H9 (cell line): ENCODE results near the gene GSTM3. TPM values are rescaled to one million over a fixed set of nuclear protein-coding genes. Genes with fewer than 3 reads are reported as not detected.

Source experiments
- DNase-seq: peaks from one replicate; pipeline ENCODE4 v3.0.0-alpha.2; 2017
- H2AFZ ChIP-seq: one replicate; pipeline ENCODE4 v1.6.1; 2013; ENCODE audit warnings: mild to moderate bottlenecking, low read length, control low read depth, moderate library complexity
- H2AK5ac ChIP-seq: 2 replicates; pipeline ENCODE4 v1.6.1; 2013; ENCODE audit warnings: low read length, control low read depth, mixed read lengths; ENCODE audit not compliant: insufficient read length
- H2BK120ac ChIP-seq: one replicate; pipeline ENCODE4 v1.6.1; 2013; ENCODE audit warnings: low read depth, mild to moderate bottlenecking, low read length, control low read depth, inconsistent platforms; ENCODE audit not compliant: poor library complexity, severe bottlenecking
- H2BK12ac ChIP-seq: 2 replicates; pipeline ENCODE4 v1.6.1; 2013; ENCODE audit warnings: low read length, control low read depth, mixed read lengths, low read depth; ENCODE audit not compliant: insufficient read length
- H2BK15ac ChIP-seq: 2 replicates; pipeline ENCODE4 v1.6.1; 2013; ENCODE audit warnings: low read depth, low read length, control low read depth
- H2BK20ac ChIP-seq: one replicate; pipeline ENCODE4 v1.6.1; 2013; ENCODE audit warnings: low read depth, mild to moderate bottlenecking, low read length, control low read depth, inconsistent platforms; ENCODE audit not compliant: poor library complexity, severe bottlenecking
- H2BK5ac ChIP-seq: 2 replicates; pipeline ENCODE4 v1.6.1; 2013; ENCODE audit warnings: low read length, control low read depth, mixed read lengths; ENCODE audit not compliant: insufficient read length
- H3K14ac ChIP-seq: 2 replicates; pipeline ENCODE4 v1.6.1; 2013; ENCODE audit warnings: low read length, control low read depth; ENCODE audit not compliant: insufficient read depth
- H3K18ac ChIP-seq: 2 replicates; pipeline ENCODE4 v1.6.1; 2013; ENCODE audit warnings: low read depth, mild to moderate bottlenecking, mixed read lengths, low read length, control low read depth; ENCODE audit not compliant: insufficient read length
- H3K23ac ChIP-seq: 2 replicates; pipeline ENCODE4 v1.6.1; 2013; ENCODE audit warnings: low read length, control low read depth, mixed read lengths, low read depth; ENCODE audit not compliant: insufficient read length
- H3K23me2 ChIP-seq: 2 replicates; pipeline ENCODE4 v1.6.1; 2013; ENCODE audit warnings: low read depth, mild to moderate bottlenecking, mixed read lengths, low read length, control low read depth; ENCODE audit not compliant: insufficient read length, poor library complexity, severe bottlenecking
- H3K27ac ChIP-seq: 2 replicates; pipeline ENCODE4 v1.5.1; 2013; ENCODE audit warnings: low read length, control low read depth, mixed read lengths, low read depth; ENCODE audit not compliant: insufficient read length
- H3K27me3 ChIP-seq: 2 replicates; pipeline ENCODE4 v1.6.1; 2013; ENCODE audit warnings: low read length, control low read depth, inconsistent platforms; ENCODE audit not compliant: insufficient read depth
- H3K4ac ChIP-seq: 2 replicates; pipeline ENCODE4 v1.6.1; 2013; ENCODE audit warnings: low read depth, mild to moderate bottlenecking, control low read depth, inconsistent platforms, low read length, moderate library complexity
- H3K4me1 ChIP-seq: 2 replicates; pipeline ENCODE4 v1.6.1; 2013; ENCODE audit warnings: low read length, control low read depth, inconsistent platforms; ENCODE audit not compliant: insufficient read depth
- H3K4me2 ChIP-seq: 2 replicates; pipeline ENCODE4 v1.6.1; 2013; ENCODE audit warnings: low read length, control low read depth, mixed read lengths; ENCODE audit not compliant: insufficient read length, insufficient read depth
- H3K56ac ChIP-seq: 2 replicates; pipeline ENCODE4 v1.6.1; 2013; ENCODE audit warnings: low read depth, mild to moderate bottlenecking, mixed read lengths, low read length, control low read depth; ENCODE audit not compliant: insufficient read length
- H3K79me1 ChIP-seq: 2 replicates; pipeline ENCODE4 v1.6.1; 2013; ENCODE audit warnings: low read depth, mild to moderate bottlenecking, moderate library complexity, low read length, control low read depth, inconsistent platforms; ENCODE audit not compliant: insufficient read depth, poor library complexity, severe bottlenecking
- H3K79me2 ChIP-seq: 2 replicates; pipeline ENCODE4 v1.6.1; 2013; ENCODE audit warnings: low read length, control low read depth, inconsistent platforms; ENCODE audit not compliant: insufficient read depth
- H3K9ac ChIP-seq: 2 replicates; pipeline ENCODE4 v1.6.1; 2013; ENCODE audit warnings: low read length, control low read depth, mixed read lengths; ENCODE audit not compliant: insufficient read length; ENCODE audit errors: extremely low read depth
- H3K9me3 ChIP-seq: one replicate; pipeline ENCODE4 v1.6.1; 2013; ENCODE audit warnings: low read depth, low read length, inconsistent platforms; ENCODE audit not compliant: control insufficient read depth
- H3T11ph ChIP-seq: one replicate; pipeline ENCODE4 v1.6.1; 2013; ENCODE audit warnings: mild to moderate bottlenecking, low read length, control low read depth, inconsistent platforms
- H4K20me1 ChIP-seq: one replicate; pipeline ENCODE4 v1.6.1; 2013; ENCODE audit not compliant: control insufficient read depth, insufficient read length, insufficient read depth
- H4K5ac ChIP-seq: 2 replicates; pipeline ENCODE4 v1.6.1; 2013; ENCODE audit warnings: low read depth, mild to moderate bottlenecking, mixed read lengths, low read length, control low read depth; ENCODE audit not compliant: insufficient read length
- H4K8ac ChIP-seq: replicated peaks from 2 replicates; pipeline ENCODE4 v1.6.1; 2013; ENCODE audit warnings: low read length, control low read depth, mixed read lengths, low read depth; ENCODE audit not compliant: insufficient read length
- H4K91ac ChIP-seq: 2 replicates; pipeline ENCODE4 v1.6.1; 2013; ENCODE audit warnings: low read depth, mild to moderate bottlenecking, moderate library complexity, mixed read lengths, low read length, control low read depth; ENCODE audit not compliant: insufficient read length
- H3K27ac Mint-ChIP-seq, 3 experiments: 2 replicates in 2 of 3; 3 replicates in 1 of 3; pipeline ENCODE4 v1.8.0; 2020 to 2021; ENCODE audit warnings: mixed read lengths in 3 of 3, mild to moderate bottlenecking in 1 of 3, moderate library complexity in 1 of 3
- H3K27me3 Mint-ChIP-seq: 2 replicates; pipeline ENCODE4 v1.8.0; 2021; ENCODE audit warnings: low read depth, mild to moderate bottlenecking, moderate library complexity, mixed read lengths
- H3K36me3 Mint-ChIP-seq, 3 experiments: 2 replicates in 2 of 3; 3 replicates in 1 of 3; pipeline ENCODE4 v1.8.0; 2020 to 2021; ENCODE audit warnings: low read depth in 3 of 3, mixed read lengths in 3 of 3; ENCODE audit not compliant: insufficient read depth in 1 of 3
- H3K4me1 Mint-ChIP-seq, 2 experiments: 2 replicates each; pipeline ENCODE4 v1.8.0; 2020; ENCODE audit warnings: mixed read lengths in 2 of 2
- H3K4me3 Mint-ChIP-seq, 2 experiments: 2 replicates in 1 of 2; 3 replicates in 1 of 2; pipeline ENCODE4 v1.8.0; 2020 to 2021; ENCODE audit warnings: mild to moderate bottlenecking in 2 of 2, mixed read lengths in 2 of 2, moderate library complexity in 1 of 2
- H3K9me3 Mint-ChIP-seq, 2 experiments: 2 replicates in 1 of 2; 3 replicates in 1 of 2; pipeline ENCODE4 v1.8.0; 2020; ENCODE audit warnings: mild to moderate bottlenecking in 2 of 2, mixed read lengths in 2 of 2, moderate library complexity in 1 of 2
- WGBS: extraction: QIAGEN DNeasy Blood & Tissue Kit; methylation state at CpG from one replicate; pipeline ENCODE4 v1.1.7; 2013; ENCODE audit warnings: missing lambda C conversion rate, low lambda C conversion rate, mixed read lengths; ENCODE audit not compliant: insufficient read length; ENCODE audit errors: extremely low coverage; 5-methylcytosine and 5-hydroxymethylcytosine counted together
- total RNA-seq: library from RNA; stranded (reverse); gene quantifications from 2 replicates; pipeline ENCODE4 v1.2.1, GENCODE V29; 2021
- TF ChIP-seq, protein P1 (sequence below): fragments of 200-600 bp; sonication (generic); conservative IDR thresholded peaks from 3 replicates; pipeline ENCODE4 v1.8.0; 2021; ENCODE audit warnings: antibody characterized with exemption, mild to moderate bottlenecking

Gene GSTM3
- total RNA-seq, 1 experiment from 2014 or later = 3.5 TPM

DNA sequence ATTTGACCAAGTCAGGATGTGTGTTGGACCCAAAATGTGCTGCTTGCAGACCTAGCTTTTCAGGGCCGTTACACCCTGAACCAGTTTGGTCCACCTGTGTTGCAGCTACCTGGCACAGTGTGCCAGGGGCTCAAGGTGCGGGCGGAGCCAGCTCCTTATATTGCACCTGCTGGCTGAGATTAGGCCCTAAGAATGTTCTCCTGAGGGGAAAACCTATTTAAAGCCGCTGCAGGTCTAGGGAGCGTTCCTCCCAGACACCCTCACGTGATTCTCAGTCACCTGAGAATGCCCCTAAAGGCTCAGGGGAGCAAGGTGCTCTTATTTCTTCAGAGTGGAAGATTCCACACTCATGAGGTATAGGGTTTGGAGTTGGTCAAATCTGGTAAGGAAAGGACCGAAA is 12.0 kb downstream of the GSTM3 start:
- no peak overlapping the region for H4K8ac ChIP-seq
- Mint-ChIP-seq H3K4me1 (peaks cover 9 to 22% of the 10 kb centered on the region in 2 experiments; a peak in 3 of 4 replicates), H3K27me3 (peaks cover 26% of the 10 kb centered on the region), H3K4me3 (no peak overlapping the region), H3K9me3 (peaks cover 13 to 17% of the 10 kb centered on the region in 2 experiments), H3K27ac (no peak overlapping the region), H3K36me3 (peaks cover 0 to 5% (median 4%) of the 10 kb centered on the region in 3 experiments; a peak in 4 of 7 replicates)
- no peaks in the 10 kb centered on the region for H3K79me1 ChIP-seq
- no peaks in the 10 kb centered on the region for H4K20me1 ChIP-seq
- H4K91ac ChIP-seq = no peak overlapping the region
- H3K9me3 ChIP-seq = peaks cover 11% of the 10 kb centered on the region
- TF ChIP-seq, protein P1, sequence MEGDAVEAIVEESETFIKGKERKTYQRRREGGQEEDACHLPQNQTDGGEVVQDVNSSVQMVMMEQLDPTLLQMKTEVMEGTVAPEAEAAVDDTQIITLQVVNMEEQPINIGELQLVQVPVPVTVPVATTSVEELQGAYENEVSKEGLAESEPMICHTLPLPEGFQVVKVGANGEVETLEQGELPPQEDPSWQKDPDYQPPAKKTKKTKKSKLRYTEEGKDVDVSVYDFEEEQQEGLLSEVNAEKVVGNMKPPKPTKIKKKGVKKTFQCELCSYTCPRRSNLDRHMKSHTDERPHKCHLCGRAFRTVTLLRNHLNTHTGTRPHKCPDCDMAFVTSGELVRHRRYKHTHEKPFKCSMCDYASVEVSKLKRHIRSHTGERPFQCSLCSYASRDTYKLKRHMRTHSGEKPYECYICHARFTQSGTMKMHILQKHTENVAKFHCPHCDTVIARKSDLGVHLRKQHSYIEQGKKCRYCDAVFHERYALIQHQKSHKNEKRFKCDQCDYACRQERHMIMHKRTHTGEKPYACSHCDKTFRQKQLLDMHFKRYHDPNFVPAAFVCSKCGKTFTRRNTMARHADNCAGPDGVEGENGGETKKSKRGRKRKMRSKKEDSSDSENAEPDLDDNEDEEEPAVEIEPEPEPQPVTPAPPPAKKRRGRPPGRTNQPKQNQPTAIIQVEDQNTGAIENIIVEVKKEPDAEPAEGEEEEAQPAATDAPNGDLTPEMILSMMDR = no peak
- H3T11ph ChIP-seq = no peak overlapping the region
- H3K14ac ChIP-seq = no peak overlapping the region
- no peak overlapping the region for H2AFZ ChIP-seq
- no peak overlapping the region for H3K18ac ChIP-seq
- no peak overlapping the region for H3K4me2 ChIP-seq
- no peaks in the 10 kb centered on the region for H3K79me2 ChIP-seq
- H2AK5ac ChIP-seq = no peak overlapping the region
- no peak overlapping the region for H3K4ac ChIP-seq
- H2BK15ac ChIP-seq = no peak overlapping the region
- no peak overlapping the region for H2BK12ac ChIP-seq
- H2BK120ac ChIP-seq = no peak overlapping the region
- no peak overlapping the region for H2BK20ac ChIP-seq
- H2BK5ac ChIP-seq = no peak overlapping the region
- H3K27me3 ChIP-seq = no peaks in the 10 kb centered on the region
- no peak for DNase-seq
- H3K23me2 ChIP-seq = no peaks in the 10 kb centered on the region
- no peak overlapping the region for H4K5ac ChIP-seq
- no CpG with 5 or more reads among the region's 7 CpGs for WGBS
- no peak overlapping the region for H3K23ac ChIP-seq
- H3K9ac ChIP-seq = no peak overlapping the region
- no peak overlapping the region for H3K27ac ChIP-seq
- no peak overlapping the region for H3K56ac ChIP-seq
- H3K4me1 ChIP-seq = no peaks in the 10 kb centered on the region
